HG03520 (cell line): Measurements from ENCODE around the gene CFAP97D1.

Experiments used
- ATAC-seq: cut with Tn5 transposase; IDR thresholded peaks from one replicate; pipeline ENCODE4 v1.9.1; 2021; ENCODE audit warnings: mild to moderate bottlenecking, moderate library complexity; ENCODE audit not compliant: unreplicated experiment

Gene CFAP97D1

GRCh38 chr17:43780135-43780534 is at the start of gene CFAP97D1:
TSS of gene CFAP97D1 (plus strand) at chr17:43780435. CDS start at chr17:43780463, 28 bp downstream.
- no peak for ATAC-seq

- ATAC-seq = no peak
These were observed 47.3 kb upstream of the CFAP97D1 start for GRCh38 chr17:43732958-43733357.

- no peak for ATAC-seq
These were observed 46.3 kb upstream of the CFAP97D1 start for GRCh38 chr17:43733956-43734355.

GRCh38 chr17:43734376-43734775 is 45.9 kb upstream of the CFAP97D1 start:
- ATAC-seq = no peak

- no peak for ATAC-seq
These were observed 43.8 kb upstream of the CFAP97D1 start for GRCh38 chr17:43736389-43736788.

GRCh38 chr17:43737722-43738121 is 42.5 kb upstream of the CFAP97D1 start:
- no peak for ATAC-seq

- ATAC-seq = no peak
These were observed 39.7 kb upstream of the CFAP97D1 start for GRCh38 chr17:43740541-43740940.

- ATAC-seq = no peak
These were observed 38.6 kb upstream of the CFAP97D1 start for GRCh38 chr17:43741636-43742035.

GRCh38 chr17:43745541-43745940 is 34.7 kb upstream of the CFAP97D1 start:
- ATAC-seq = no peak

- no peak for ATAC-seq
These were observed 30.1 kb upstream of the CFAP97D1 start for GRCh38 chr17:43750153-43750552.

- no peak for ATAC-seq
These were observed 26.6 kb upstream of the CFAP97D1 start for GRCh38 chr17:43753493-43754129.

GRCh38 chr17:43754947-43755346 is 25.3 kb upstream of the CFAP97D1 start:
- ATAC-seq = no peak

GRCh38 chr17:43755389-43755875 is 24.8 kb upstream of the CFAP97D1 start:
- no peak for ATAC-seq

- ATAC-seq = no peak
These were observed 24.0 kb upstream of the CFAP97D1 start for GRCh38 chr17:43756201-43756600.

- ATAC-seq = no peak
These were observed 23.0 kb upstream of the CFAP97D1 start for GRCh38 chr17:43757171-43757660.

GRCh38 chr17:43758086-43758485 is 22.1 kb upstream of the CFAP97D1 start:
- no peak for ATAC-seq

- ATAC-seq = no peak
These were observed 21.6 kb upstream of the CFAP97D1 start, which contains the start of gene SOST for GRCh38 chr17:43758497-43759174. TSS of gene SOST (minus strand) at chr17:43758791. CDS start at chr17:43758741, 50 bp downstream.

- ATAC-seq = no peak
These were observed 20.4 kb upstream of the CFAP97D1 start for GRCh38 chr17:43759836-43760235.

- no peak for ATAC-seq
These were observed 19.9 kb upstream of the CFAP97D1 start for GRCh38 chr17:43760254-43760852.

GRCh38 chr17:43766413-43767052 is 13.7 kb upstream of the CFAP97D1 start:
- no peak for ATAC-seq

GRCh38 chr17:43767053-43767712 is 13.1 kb upstream of the CFAP97D1 start:
- ATAC-seq = no peak
